IMR-90 (cell line): Measurements from ENCODE around the gene ADAMTS10. TPM values are rescaled to one million over a fixed set of nuclear protein-coding genes. Genes with fewer than 3 reads are reported as not detected.

ENCODE experiments used
- ATAC-seq: fragments of 200-7000 bp; cut with Tn5 transposase; 2 replicates; pipeline ENCODE4 v1.9.1; 2020; ENCODE audit warnings: low read depth, mild to moderate bottlenecking, moderate library complexity
- BruUV-seq: library from RNA; stranded (reverse); fragments of 400-500 nt; replicated peaks from 2 replicates; lab custom pipeline; 2021; lab: Mats Ljungman, UMichigan
- CTCF ChIA-PET: fragments of 300-600 bp; formaldehyde crosslinking; extraction: SDS; loops from one replicate; lab custom pipeline; 2021; ENCODE audit warnings: antibody characterized with exemption; lab: Yijun Ruan, JAX
- POLR2A ChIA-PET: fragments of 300-600 bp; sonication (Branson Sonifier 250); formaldehyde crosslinking; loops from one replicate; lab custom pipeline; 2022; ENCODE audit warnings: antibody characterized with exemption; ENCODE audit not compliant: unreplicated experiment; lab: Charles Lee
- DNase-seq: peaks from one replicate; pipeline ENCODE4 v3.0.0; 2013
- H2AFZ ChIP-seq: replicated peaks from 2 replicates; pipeline ENCODE3; 2013; ENCODE audit warnings: low read length, mild to moderate bottlenecking; ENCODE audit not compliant: poor library complexity
- H2AK5ac ChIP-seq: 2 replicates; pipeline ENCODE4 v1.6.1; 2013; ENCODE audit warnings: low read depth, low read length, inconsistent platforms
- H2AK9ac ChIP-seq: replicated peaks from 2 replicates; pipeline ENCODE3; 2013; ENCODE audit warnings: mild to moderate bottlenecking, low read depth, low read length, moderate library complexity; ENCODE audit not compliant: poor library complexity
- H2BK120ac ChIP-seq: 2 replicates; pipeline ENCODE4 v1.6.1; 2013; ENCODE audit warnings: low read depth, low read length, inconsistent platforms
- H2BK15ac ChIP-seq: 3 replicates; pipeline ENCODE4 v1.6.1; 2013; ENCODE audit warnings: low read depth, low read length, inconsistent platforms
- H2BK20ac ChIP-seq: 2 replicates; pipeline ENCODE4 v1.6.1; 2013; ENCODE audit warnings: low read depth, mild to moderate bottlenecking, inconsistent platforms, low read length, moderate library complexity
- H2BK5ac ChIP-seq: 2 replicates; pipeline ENCODE4 v1.6.1; 2013; ENCODE audit warnings: mild to moderate bottlenecking, low read depth, low read length, inconsistent platforms; ENCODE audit not compliant: poor library complexity, severe bottlenecking
- H3K14ac ChIP-seq: replicated peaks from 2 replicates; pipeline ENCODE4 v1.6.1; 2013; ENCODE audit warnings: low read depth, low read length, inconsistent platforms
- H3K18ac ChIP-seq: 2 replicates; pipeline ENCODE4 v1.6.1; 2013; ENCODE audit warnings: low read depth, low read length, control low read depth
- H3K23ac ChIP-seq: 2 replicates; pipeline ENCODE4 v1.6.1; 2013; ENCODE audit warnings: low read depth, low read length, inconsistent platforms
- H3K27ac ChIP-seq: 2 replicates; pipeline ENCODE4 v1.5.1; 2013; ENCODE audit warnings: mild to moderate bottlenecking, control low read depth, low read length; ENCODE audit not compliant: insufficient read depth
- H3K27me3 ChIP-seq: 2 replicates; pipeline ENCODE4 v1.6.1; 2013; ENCODE audit warnings: low read length; ENCODE audit not compliant: control insufficient read depth, insufficient read depth
- H3K36me3 ChIP-seq: 2 replicates; pipeline ENCODE4 v1.6.1; 2013; ENCODE audit warnings: low read length, mixed read lengths; ENCODE audit not compliant: control insufficient read depth, insufficient read depth
- H3K4ac ChIP-seq: 2 replicates; pipeline ENCODE4 v1.6.1; 2013; ENCODE audit warnings: low read depth, low read length, inconsistent platforms
- H3K4me1 ChIP-seq: 2 replicates; pipeline ENCODE4 v1.6.1; 2013; ENCODE audit warnings: low read length, mixed read lengths; ENCODE audit not compliant: control insufficient read depth, insufficient read depth
- H3K4me2 ChIP-seq: 2 replicates; pipeline ENCODE4 v1.6.1; 2013; ENCODE audit warnings: low read depth, mild to moderate bottlenecking, control low read depth, low read length, moderate library complexity
- H3K4me3 ChIP-seq: 2 replicates; pipeline ENCODE4 v1.5.1; 2013; ENCODE audit warnings: low read depth, mild to moderate bottlenecking, control low read depth, low read length, moderate library complexity; ENCODE audit not compliant: insufficient read depth
- H3K56ac ChIP-seq: 2 replicates; pipeline ENCODE4 v1.6.1; 2013; ENCODE audit warnings: low read length, inconsistent platforms; ENCODE audit not compliant: insufficient read depth; ENCODE audit errors: extremely low read depth
- H3K79me1 ChIP-seq, 2 experiments: 2 replicates each; pipeline ENCODE4 v1.6.1; 2013; ENCODE audit warnings: low read length in 2 of 2, inconsistent platforms in 1 of 2, low read depth in 1 of 2
- H3K9ac ChIP-seq: 2 replicates; pipeline ENCODE4 v1.6.1; 2013; ENCODE audit warnings: low read depth, low read length, control low read depth
- H3K9me1 ChIP-seq: 2 replicates; pipeline ENCODE4 v1.6.1; 2013; ENCODE audit warnings: low read length, inconsistent platforms; ENCODE audit not compliant: insufficient read depth
- H3K9me3 ChIP-seq: 2 replicates; pipeline ENCODE4 v1.6.1; 2013; ENCODE audit warnings: low read length; ENCODE audit not compliant: control insufficient read depth, insufficient read depth
- H4K20me1 ChIP-seq: 2 replicates; pipeline ENCODE4 v1.6.1; 2013; ENCODE audit warnings: low read length, inconsistent platforms; ENCODE audit not compliant: insufficient read depth
- H4K5ac ChIP-seq: 2 replicates; pipeline ENCODE4 v1.6.1; 2013; ENCODE audit warnings: mild to moderate bottlenecking, low read depth, low read length, control low read depth
- H4K8ac ChIP-seq, 2 experiments: 2 replicates each; pipeline ENCODE4 v1.6.1; 2013; ENCODE audit warnings: low read depth in 2 of 2, low read length in 2 of 2, control low read depth in 1 of 2, inconsistent platforms in 1 of 2
- H4K91ac ChIP-seq: 2 replicates; pipeline ENCODE4 v1.6.1; 2013; ENCODE audit warnings: low read depth, low read length, inconsistent platforms; ENCODE audit not compliant: insufficient read depth
- CEBPB ChIP-seq: IDR thresholded peaks from 2 replicates; pipeline ENCODE4 v1.6.1; 2012; ENCODE audit warnings: low read depth, low read length, improper control_type of control experiment
- MAZ ChIP-seq: IDR thresholded peaks from 2 replicates; pipeline ENCODE4 v1.6.1; 2012; ENCODE audit warnings: low read depth, mild to moderate bottlenecking, low read length, improper control_type of control experiment, moderate library complexity, borderline replicate concordance
- RAD21 ChIP-seq: IDR thresholded peaks from 2 replicates; pipeline ENCODE4 v1.6.1; 2012; ENCODE audit warnings: low read length, improper control_type of control experiment
- WGBS, 2 experiments: methylation state at CpG; one replicate each; pipeline versions ENCODE4 v1.1.5 to v1.1.7; 2013; ENCODE audit warnings: missing lambda C conversion rate in 2 of 2; ENCODE audit not compliant: insufficient read length in 1 of 2; ENCODE audit errors: extremely low coverage in 2 of 2; 5-methylcytosine and 5-hydroxymethylcytosine counted together
- dilution Hi-C: fragments of 300-500 bp; cut with HindIII; formaldehyde crosslinking; loops from one replicate; pipeline ENCODE4 v1.14.3; 2018; ENCODE audit warnings: low sequenced_read_pairs; ENCODE audit not compliant: unreplicated experiment
- in situ Hi-C: fragments of 300-500 bp; cut with MboI; formaldehyde crosslinking; loops from 3 replicates; pipeline ENCODE4 v1.14.3; 2019; ENCODE audit warnings: low sequenced_read_pairs, inconsistent platforms, mixed read lengths
- intact Hi-C: fragments of 100-400 bp; cut with micrococcal nuclease; formaldehyde crosslinking; loops from 2 replicates; pipeline ENCODE4 v1.10.0; 2022
- polyA plus RNA-seq, 3 experiments: library from polyadenylated mRNA; depleted of rRNA; stranded (reverse); fragments of >200 nt; gene quantifications; 2 replicates each; pipeline ENCODE4 v1.2.3, GENCODE V29; 2012; ENCODE audit warnings: low replicate concordance in 1 of 3
- total RNA-seq: library from RNA; depleted of rRNA; stranded (reverse); fragments of >200 nt; gene quantifications from 2 replicates; pipeline ENCODE4 v1.2.3, GENCODE V29; 2012
- TF ChIP-seq, protein P1 (sequence below): fragments of 150-350 bp; IDR thresholded peaks from 2 replicates; pipeline ENCODE4 v1.6.1; 2017; ENCODE audit warnings: mild to moderate bottlenecking, antibody characterized with exemption, low read length, low read depth
- TF ChIP-seq, protein P2 (sequence below): conservative IDR thresholded peaks from 2 replicates; pipeline ENCODE4 v1.5.1; 2012; ENCODE audit warnings: mild to moderate bottlenecking, low read depth, low read length, improper control_type of control experiment

Gene ADAMTS10
- total and polyA plus RNA-seq, 2 of the 4 experiments (the other 2 are of a cell fraction), result 3.4 to 11.5 TPM

DNA sequence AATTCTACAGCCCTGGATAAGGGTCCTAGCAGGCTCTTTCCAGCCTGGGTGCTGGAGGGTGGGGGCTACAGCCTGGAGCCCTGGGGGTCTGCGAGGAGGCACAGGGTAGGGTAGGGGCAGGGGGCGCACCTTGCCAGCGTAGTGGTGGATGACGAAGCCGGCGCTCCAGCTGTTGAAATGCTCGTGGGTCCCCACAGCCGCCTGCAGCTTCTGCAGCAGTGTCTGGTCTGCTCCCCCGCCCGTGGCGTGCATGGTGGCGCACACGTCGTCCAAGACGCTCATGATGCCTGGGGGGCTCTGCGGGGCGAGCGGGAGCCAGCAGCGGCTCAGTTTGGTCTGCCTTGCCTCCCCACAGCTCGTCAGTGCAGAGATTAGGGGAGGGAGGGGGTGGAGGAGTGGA is 66.3 kb downstream of the ADAMTS10 start:
- no peak overlapping the region for H3K27ac ChIP-seq
- no peak overlapping the region for H3K23ac ChIP-seq
- no peak overlapping the region for H2AK5ac ChIP-seq
- H2AFZ ChIP-seq, result no peak overlapping the region
- no peak overlapping the region for H2BK20ac ChIP-seq
- intact Hi-C loops, result no loop called here
- H3K79me1 ChIP-seq, result peaks cover 0 to 7% of the 10 kb centered on the region in 2 experiments; a peak in 1 of 4 replicates
- ATAC-seq (no peak), DNase-seq (no peak)
- no peak overlapping the region for H4K91ac ChIP-seq
- no peak overlapping the region for H3K9ac ChIP-seq
- H3K14ac ChIP-seq, result no peak overlapping the region
- peaks cover 2% of the 10 kb centered on the region; the same call in 1 of the 2 replicates for H3K4me1 ChIP-seq
- ChIA-PET POLR2A (no interaction called here), CTCF (no interaction called here)
- TF ChIP-seq CEBPB (no peak), RAD21 (no peak), MAZ (no peak)
- TF ChIP-seq, protein P1, sequence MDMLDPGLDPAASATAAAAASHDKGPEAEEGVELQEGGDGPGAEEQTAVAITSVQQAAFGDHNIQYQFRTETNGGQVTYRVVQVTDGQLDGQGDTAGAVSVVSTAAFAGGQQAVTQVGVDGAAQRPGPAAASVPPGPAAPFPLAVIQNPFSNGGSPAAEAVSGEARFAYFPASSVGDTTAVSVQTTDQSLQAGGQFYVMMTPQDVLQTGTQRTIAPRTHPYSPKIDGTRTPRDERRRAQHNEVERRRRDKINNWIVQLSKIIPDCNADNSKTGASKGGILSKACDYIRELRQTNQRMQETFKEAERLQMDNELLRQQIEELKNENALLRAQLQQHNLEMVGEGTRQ, result no peak
- TF ChIP-seq, protein P2, sequence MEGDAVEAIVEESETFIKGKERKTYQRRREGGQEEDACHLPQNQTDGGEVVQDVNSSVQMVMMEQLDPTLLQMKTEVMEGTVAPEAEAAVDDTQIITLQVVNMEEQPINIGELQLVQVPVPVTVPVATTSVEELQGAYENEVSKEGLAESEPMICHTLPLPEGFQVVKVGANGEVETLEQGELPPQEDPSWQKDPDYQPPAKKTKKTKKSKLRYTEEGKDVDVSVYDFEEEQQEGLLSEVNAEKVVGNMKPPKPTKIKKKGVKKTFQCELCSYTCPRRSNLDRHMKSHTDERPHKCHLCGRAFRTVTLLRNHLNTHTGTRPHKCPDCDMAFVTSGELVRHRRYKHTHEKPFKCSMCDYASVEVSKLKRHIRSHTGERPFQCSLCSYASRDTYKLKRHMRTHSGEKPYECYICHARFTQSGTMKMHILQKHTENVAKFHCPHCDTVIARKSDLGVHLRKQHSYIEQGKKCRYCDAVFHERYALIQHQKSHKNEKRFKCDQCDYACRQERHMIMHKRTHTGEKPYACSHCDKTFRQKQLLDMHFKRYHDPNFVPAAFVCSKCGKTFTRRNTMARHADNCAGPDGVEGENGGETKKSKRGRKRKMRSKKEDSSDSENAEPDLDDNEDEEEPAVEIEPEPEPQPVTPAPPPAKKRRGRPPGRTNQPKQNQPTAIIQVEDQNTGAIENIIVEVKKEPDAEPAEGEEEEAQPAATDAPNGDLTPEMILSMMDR, result no peak
- no peak overlapping the region for H3K56ac ChIP-seq
- no peaks in the 10 kb centered on the region for H4K20me1 ChIP-seq
- BruUV-seq, result no TSS peak
- WGBS, 2 experiments, result 99% methylated on average over 13 of the region's 20 CpGs; no CpG with 5 or more reads in 1 of the 2 experiments
- no peak overlapping the region for H4K5ac ChIP-seq
- no peak overlapping the region for H2AK9ac ChIP-seq
- peaks cover 3% of the 10 kb centered on the region; the same call in 1 of the 2 replicates for H3K9me1 ChIP-seq
- in situ Hi-C loops, result no loop called here
- H2BK15ac ChIP-seq, result no peak overlapping the region
- H3K18ac ChIP-seq, result no peak overlapping the region
- no peak overlapping the region for H3K4me3 ChIP-seq
- H3K4me2 ChIP-seq, result no peak overlapping the region
- H4K8ac ChIP-seq, result no peak overlapping the region
- dilution Hi-C loops, result no loop called here
- H2BK5ac ChIP-seq, result no peak overlapping the region
- H3K36me3 ChIP-seq, result peaks cover 24% of the 10 kb centered on the region
- H2BK120ac ChIP-seq, result no peak overlapping the region
- H3K27me3 ChIP-seq, result no peaks in the 10 kb centered on the region
- H3K4ac ChIP-seq, result no peak overlapping the region
- H3K9me3 ChIP-seq, result no peaks in the 10 kb centered on the region
